DMS114 treated with DMSO at 0.1 percent for 48 hours (cell line): Measurements from ENCODE around the gene DBH.

Source experiments
- DNase-seq: peaks from one replicate; lab custom pipeline; 2025; ENCODE audit not compliant: unreplicated experiment; lab: John Stamatoyannopoulos, UW

DBH gene

DNA sequence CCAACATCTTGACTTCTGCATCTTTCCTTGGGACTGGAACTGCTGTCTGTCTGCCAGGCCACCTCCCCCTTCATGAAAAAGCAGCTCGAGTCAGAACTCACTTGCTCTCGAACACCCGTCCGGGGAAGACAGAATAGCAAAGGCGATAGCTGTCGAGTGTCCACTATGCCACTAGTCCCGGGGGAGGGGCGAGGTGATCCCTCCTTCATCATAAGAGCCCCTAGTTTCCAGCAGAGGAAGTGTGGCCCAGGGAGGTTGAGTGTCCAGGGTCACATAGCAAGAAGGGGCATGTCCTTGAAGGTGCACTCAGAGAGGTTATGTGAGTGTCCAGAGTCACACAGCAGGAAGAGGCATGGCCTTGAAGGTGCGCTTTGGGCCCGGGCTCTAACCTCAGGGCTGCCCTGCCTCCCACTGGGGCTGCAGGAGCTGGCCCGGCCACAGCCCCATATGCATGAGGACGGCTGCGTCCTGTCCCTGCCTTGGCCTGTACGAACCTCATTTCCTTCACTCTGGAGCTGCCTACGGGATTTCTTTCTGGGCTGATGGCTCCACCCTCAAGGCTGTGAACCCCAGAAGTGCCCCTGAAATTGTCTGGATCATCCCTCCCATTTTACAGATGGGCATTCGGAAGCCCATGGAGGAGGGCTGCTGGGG is 6.7 kb downstream of the DBH start:
- DNase-seq = no peak

- DNase-seq = no peak
Measured at GRCh38 chr9:133643362-133643755, 7.2 kb downstream of the DBH start.

GRCh38 chr9:133643978-133644760 is 8.0 kb downstream of the DBH start:
- no peak for DNase-seq

DNA sequence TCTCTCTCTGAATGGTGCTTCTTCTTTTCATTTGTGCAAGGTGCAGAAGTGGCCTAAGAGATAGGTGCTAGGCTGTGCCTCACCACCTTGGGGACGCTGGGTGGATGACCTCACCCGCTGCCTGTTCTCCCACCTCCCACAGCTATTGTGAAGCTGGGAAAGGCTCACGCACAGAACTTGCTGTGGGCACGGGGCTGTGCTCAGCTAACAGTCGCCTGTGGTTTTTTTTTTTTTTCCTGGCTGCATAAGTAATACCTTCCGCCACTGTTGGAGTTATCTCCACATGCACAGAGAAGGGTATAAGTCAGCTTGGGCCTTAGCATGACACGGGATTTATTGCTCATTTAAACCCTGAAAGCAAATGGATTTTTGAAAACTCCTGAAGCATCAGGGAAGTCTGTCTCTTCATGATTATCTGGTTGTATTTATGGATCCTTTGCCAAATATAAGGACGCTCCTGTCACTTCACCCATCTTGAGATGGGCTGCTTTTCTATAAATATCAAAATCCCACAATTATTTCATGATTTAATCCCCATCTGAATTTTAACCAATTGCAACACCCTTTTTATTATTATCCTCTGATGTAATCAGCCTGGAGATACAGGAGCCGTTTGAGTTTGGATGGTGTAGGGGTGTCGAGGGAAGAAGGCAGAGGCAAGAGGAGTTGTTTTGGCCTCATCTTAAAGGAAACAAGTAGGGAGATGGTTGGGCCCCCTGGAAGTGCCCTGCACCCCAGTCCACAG is 9.0 kb downstream of the DBH start:
- DNase-seq = no peak

GRCh38 chr9:133647148-133647547 is 11.0 kb downstream of the DBH start:
- DNase-seq = no peak

DNA sequence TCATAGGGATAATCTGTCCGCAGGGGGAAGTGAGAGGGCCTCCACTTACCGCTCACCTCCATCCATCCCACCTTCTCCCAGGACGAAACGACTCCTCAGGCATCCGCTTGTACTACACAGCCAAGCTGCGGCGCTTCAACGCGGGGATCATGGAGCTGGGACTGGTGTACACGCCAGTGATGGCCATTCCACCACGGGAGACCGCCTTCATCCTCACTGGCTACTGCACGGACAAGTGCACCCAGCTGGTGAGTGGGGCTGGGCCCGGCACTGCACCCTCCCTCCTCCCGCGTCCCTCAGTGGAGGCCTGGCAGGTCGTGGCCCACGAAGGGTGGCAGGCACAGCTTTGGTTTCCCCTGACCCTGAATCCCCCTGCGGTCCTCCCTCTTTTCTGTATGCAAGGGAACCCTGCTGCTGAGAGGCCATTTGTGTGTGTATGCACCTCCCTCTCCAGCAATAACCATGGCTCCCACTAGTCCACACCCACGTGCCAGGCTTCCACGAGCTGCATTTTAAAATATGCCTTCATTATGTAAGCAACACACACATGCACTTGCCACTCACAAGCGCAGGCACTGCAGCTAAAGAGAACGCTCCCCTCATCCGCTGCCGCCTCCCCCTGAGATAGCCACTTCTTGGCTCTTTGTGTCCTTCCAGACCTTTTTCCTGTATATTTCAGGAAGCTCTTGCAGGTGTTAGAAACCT is 11.8 kb downstream of the DBH start:
- DNase-seq = no peak

DNA sequence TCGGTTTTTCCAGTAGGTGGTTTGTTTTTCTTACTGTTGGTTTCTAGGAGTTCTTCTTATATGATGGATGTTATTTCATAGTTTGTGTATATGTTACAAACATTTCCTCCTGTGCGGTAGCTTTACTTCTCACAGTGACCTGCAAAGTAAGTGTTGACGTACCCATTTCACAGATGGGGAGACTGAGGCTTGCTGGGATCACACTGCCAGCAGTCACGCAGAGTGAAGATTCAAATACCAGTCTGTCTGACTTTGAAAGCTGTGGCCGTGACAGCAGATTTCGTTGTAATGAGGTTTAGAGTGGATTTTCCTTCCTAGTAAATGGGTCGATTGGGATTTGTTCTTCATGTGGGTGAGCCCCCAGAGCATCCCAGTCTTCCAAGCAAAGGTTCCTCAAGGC is 13.0 kb downstream of the DBH start:
- DNase-seq = no peak

GRCh38 chr9:133650026-133650425 is 13.9 kb downstream of the DBH start:
- DNase-seq = no peak

DNA sequence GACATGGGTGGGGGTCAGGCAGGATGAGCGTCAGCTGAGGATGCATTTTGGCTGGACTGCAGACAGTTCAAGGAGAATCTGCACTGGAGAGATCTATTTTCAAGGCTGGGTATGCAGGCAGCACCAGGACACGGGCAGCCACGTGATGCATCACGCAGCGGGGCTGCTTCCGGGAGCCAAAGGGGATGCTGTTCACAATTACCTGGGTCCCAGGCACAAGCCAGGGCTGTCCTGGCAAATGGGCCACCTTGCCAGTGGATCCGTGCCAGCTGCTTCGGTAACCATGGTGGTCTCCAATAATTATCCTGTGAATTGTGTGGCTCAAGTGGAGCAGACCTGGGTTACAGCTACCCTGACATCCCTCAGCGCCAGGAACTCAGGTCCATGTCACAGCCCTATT is 17.5 kb downstream of the DBH start:
- DNase-seq = no peak

GRCh38 chr9:133654736-133655657 is 18.8 kb downstream of the DBH start:
- no peak for DNase-seq

GRCh38 chr9:133655701-133656100 is 19.5 kb downstream of the DBH start:
- no peak for DNase-seq

GRCh38 chr9:133656211-133657119 is 20.3 kb downstream of the DBH start:
- DNase-seq = no peak

DNA sequence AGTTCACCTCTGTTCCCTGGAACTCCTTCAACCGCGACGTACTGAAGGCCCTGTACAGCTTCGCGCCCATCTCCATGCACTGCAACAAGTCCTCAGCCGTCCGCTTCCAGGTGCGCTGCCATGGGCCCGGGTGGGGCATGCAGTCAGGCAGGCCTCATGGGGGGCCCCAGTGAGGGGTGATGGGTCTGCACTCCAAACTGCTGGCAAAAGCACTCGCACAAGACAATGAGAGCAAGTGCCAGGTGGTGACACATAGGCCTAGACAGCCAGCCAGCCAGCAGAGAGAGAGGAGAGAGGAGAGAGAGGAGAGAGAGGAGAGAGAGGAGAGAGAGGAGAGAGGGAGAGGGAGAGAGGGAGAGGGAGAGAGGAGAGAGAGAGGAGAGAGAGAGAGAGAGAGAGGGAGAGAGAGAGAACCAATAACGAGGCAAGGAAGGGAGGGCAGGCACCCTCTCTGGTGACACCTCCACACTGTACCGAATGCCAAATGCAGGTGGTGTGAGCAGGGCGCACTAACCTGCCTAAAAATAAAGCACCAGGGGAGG is 21.0 kb downstream of the DBH start:
- DNase-seq = no peak

DNA sequence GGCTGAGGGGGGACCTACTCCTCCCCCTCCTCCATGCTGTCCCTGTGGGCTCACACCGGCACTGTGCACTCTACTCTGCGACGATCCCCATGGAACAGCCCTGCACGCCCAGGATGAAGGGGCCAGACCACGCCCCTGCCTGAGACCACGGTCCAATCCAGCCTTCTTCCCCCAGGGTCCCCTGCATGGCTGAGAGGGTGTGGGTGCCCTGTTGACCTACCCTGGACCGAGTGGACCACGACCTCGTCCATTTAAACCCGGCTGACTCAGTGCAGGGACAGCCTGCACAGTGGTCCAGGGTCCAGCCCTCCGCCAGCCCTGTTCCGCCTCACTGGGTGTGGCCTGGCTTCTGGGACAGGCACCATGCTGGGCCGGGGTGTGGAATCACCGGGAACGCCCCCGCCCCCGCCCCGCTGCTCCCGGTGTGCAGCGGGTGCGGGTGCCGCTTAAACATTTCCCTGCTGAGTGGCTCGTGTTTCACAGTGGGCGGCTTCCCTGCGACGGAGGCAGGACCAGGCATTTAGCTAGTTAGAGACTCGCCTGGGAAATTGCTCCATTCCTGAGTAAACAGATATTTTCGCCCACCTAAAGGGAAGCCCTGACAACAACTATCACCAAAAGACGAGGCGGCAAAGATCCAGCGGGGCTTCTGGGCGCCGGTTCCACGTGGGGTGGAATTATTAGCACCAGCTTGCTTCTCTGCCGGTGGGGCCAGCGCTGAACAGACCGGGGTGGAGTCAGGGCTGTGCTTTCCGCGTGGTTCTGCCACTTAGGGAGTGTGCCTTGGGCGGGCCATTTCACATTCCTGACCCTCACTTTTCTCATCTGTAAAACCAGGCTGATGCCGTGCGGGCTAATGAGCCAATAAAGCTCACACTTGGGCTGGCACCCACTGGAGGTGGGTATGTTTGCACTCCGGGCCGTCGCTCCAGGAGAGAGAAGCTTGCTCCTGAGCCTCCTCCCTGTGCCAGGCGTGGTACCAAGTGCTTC is 22.6 kb downstream of the DBH start:
- no peak for DNase-seq

DNA sequence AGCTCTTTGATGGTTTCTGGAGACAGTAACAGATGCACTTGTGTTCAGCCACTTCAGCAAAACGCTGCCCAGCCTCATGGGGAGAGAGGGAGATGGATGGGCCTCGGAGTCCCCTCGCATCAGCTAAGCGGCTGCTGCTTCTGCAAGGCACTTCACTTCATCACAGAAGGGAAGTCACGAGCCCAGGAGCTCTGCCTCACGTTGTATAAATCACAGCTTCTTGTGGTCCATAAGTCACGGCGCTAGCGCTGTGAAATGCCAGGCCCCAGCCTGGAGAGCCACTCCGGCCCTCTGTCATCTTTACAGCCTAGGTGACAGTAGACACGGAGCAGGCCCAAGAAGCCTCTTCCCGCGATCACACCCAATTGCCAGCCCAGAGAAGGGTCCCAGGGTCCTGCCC is 23.4 kb downstream of the DBH start:
- DNase-seq = no peak

GRCh38 chr9:133661846-133662540 is 25.8 kb downstream of the DBH start:
- DNase-seq = no peak
